ENCODE data around the gene WRAP53. TPM values are rescaled to one million over a fixed set of nuclear protein-coding genes. Genes with fewer than 3 reads are reported as not detected.

WRAP53 gene
- total RNA-seq, 1 donor from 2014 or later: 22.1 TPM

DNA sequence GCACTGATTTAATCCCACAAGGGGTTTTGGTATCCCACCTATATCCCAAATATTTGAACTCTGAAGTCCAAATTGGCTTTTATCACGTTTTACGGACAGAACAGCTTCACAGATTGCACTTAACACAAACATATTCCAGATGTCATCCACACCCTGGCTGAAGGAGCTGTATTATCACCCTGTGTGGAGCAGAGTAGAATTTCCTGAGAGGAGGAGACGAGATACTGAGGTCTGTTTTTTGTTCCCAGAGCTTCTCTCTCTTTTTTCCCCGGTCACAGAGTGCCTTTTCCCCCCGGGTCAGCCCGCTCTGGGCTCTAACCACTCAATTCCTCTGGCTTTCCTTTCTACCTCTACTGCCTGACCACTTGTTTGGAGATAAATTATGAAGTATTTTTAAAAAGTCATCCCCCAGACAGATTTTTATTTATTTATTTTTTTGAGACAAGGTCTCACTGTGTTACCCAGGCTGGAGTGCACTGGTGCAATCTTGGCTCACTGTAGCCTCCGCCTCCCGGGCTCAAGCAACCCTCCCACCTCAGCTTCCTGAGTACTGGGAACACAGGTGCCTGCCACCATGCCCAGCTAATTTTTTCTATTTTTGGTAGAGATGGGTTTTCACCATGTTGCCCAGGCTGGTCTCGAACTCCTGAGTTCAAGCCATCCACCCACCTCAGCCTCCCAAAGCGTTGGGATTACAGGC is 59.9 kb downstream of the WRAP53 start:
- no peak for DNase-seq (ENCODE audit: extremely low spot score, unreplicated experiment)
- Mint-ChIP-seq H3K27me3 (peaks cover 4% of the 10 kb centered on the region), H3K4me1 (ENCODE audit: unreplicated experiment) (peaks cover 9% of the 10 kb centered on the region), H3K36me3 (no peaks in the 10 kb centered on the region), H3K9me3 (no peaks in the 10 kb centered on the region), H3K4me3 (no peak overlapping the region), H3K27ac (no peak overlapping the region)
- TF ChIP-seq, protein P1, sequence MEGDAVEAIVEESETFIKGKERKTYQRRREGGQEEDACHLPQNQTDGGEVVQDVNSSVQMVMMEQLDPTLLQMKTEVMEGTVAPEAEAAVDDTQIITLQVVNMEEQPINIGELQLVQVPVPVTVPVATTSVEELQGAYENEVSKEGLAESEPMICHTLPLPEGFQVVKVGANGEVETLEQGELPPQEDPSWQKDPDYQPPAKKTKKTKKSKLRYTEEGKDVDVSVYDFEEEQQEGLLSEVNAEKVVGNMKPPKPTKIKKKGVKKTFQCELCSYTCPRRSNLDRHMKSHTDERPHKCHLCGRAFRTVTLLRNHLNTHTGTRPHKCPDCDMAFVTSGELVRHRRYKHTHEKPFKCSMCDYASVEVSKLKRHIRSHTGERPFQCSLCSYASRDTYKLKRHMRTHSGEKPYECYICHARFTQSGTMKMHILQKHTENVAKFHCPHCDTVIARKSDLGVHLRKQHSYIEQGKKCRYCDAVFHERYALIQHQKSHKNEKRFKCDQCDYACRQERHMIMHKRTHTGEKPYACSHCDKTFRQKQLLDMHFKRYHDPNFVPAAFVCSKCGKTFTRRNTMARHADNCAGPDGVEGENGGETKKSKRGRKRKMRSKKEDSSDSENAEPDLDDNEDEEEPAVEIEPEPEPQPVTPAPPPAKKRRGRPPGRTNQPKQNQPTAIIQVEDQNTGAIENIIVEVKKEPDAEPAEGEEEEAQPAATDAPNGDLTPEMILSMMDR (conservative IDR thresholded peaks at IDR 0.05): no peak

DNA sequence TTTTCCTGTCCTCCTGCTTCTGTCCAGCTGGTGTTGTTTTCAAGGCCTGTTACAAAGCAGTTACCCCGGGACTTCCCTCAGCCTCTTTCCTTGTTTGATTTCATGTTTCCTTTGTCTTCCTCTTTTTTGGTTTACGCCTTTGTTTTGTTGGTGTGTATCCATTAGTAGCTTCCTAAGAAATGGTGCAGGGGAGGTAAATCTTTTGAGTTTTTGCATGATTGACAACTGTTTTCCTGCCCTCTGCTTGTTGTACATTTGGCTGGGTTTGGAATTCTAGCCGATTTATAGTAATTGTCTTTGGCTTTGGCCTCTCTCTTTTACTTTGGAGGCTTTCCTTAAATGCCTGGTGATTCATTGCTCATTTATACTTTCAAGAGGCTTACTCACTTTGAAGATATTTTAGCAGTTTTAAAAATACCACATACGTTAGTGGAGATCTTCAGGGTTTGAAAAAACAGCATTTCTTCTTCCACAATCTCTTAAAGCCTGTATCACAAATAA is 62.1 kb downstream of the WRAP53 start:
- H3K36me3 Mint-ChIP-seq: no peaks in the 10 kb centered on the region
- no peak overlapping the region for H3K4me3 Mint-ChIP-seq
- peaks cover 9% of the 10 kb centered on the region for H3K4me1 Mint-ChIP-seq (ENCODE audit: unreplicated experiment)
- TF ChIP-seq, protein P1 (conservative IDR thresholded peaks at IDR 0.05): no peak
- no peak for DNase-seq (ENCODE audit: extremely low spot score, unreplicated experiment)
- no peak overlapping the region for H3K27ac Mint-ChIP-seq
- peaks cover 8% of the 10 kb centered on the region for H3K27me3 Mint-ChIP-seq
- no peaks in the 10 kb centered on the region for H3K9me3 Mint-ChIP-seq

Other genes starting within 250 kb of the WRAP53 start
- gene FGF11, start 249.0 kb upstream of the WRAP53 start, total RNA-seq (ENCODE audit: low replicate concordance): 21.8 and 76.0 TPM in 2 replicates
- 16.4 and 51.1 TPM in 2 replicates for gene CHRNB1, start 243.4 kb upstream of the WRAP53 start, total RNA-seq (ENCODE audit: low replicate concordance)
- 34.5 and 76.6 TPM in 2 replicates for gene ZBTB4, start 208.8 kb upstream of the WRAP53 start, total RNA-seq (ENCODE audit: low replicate concordance)
- gene SLC35G6, start 207.0 kb upstream of the WRAP53 start, total RNA-seq (ENCODE audit: low replicate concordance): not detected in 2 replicates
- 175 and 244 TPM in 2 replicates for gene POLR2A, start 204.1 kb upstream of the WRAP53 start, total RNA-seq (ENCODE audit: low replicate concordance)
- gene TNFSF12, start 139.4 kb upstream of the WRAP53 start, total RNA-seq (ENCODE audit: low replicate concordance): 4.3 and 11.3 TPM in 2 replicates
- 2.4 and 3.5 TPM in 2 replicates for gene TNFSF13, start 129.7 kb upstream of the WRAP53 start, total RNA-seq (ENCODE audit: low replicate concordance)
- 50.2 and 52.7 TPM in 2 replicates for gene SENP3, start 126.6 kb upstream of the WRAP53 start, total RNA-seq (ENCODE audit: low replicate concordance)
- 5.0 and 5.8 TPM in 2 replicates for gene CD68, start 108.8 kb upstream of the WRAP53 start, total RNA-seq (ENCODE audit: low replicate concordance)
- gene MPDU1, start 104.6 kb upstream of the WRAP53 start, total RNA-seq (ENCODE audit: low replicate concordance): 61.8 and 67.6 TPM in 2 replicates
- gene SOX15, start 98.4 kb upstream of the WRAP53 start, total RNA-seq (ENCODE audit: low replicate concordance): 0.77 and 4.0 TPM in 2 replicates
- gene FXR2, start 73.6 kb upstream of the WRAP53 start, total RNA-seq (ENCODE audit: low replicate concordance): 37.1 and 44.2 TPM in 2 replicates
- 94.1 and 104 TPM in 2 replicates for gene SAT2, start 60.7 kb upstream of the WRAP53 start, total RNA-seq (ENCODE audit: low replicate concordance)
- 2.0 and 3.0 TPM in 2 replicates for gene SHBG, start 58.3 kb upstream of the WRAP53 start, total RNA-seq (ENCODE audit: low replicate concordance)
- gene ATP1B2, start 37.6 kb upstream of the WRAP53 start, total RNA-seq (ENCODE audit: low replicate concordance): 1.9 and 4.8 TPM in 2 replicates
- gene TP53, start 987 bp upstream of the WRAP53 start, total RNA-seq (ENCODE audit: low replicate concordance): 80.7 and 123 TPM in 2 replicates
- gene EFNB3, start 16.7 kb downstream of the WRAP53 start, total RNA-seq (ENCODE audit: low replicate concordance): 11.4 and 79.5 TPM in 2 replicates
- 0.10 and 1.0 TPM in 2 replicates for gene DNAH2, start 29.3 kb downstream of the WRAP53 start, total RNA-seq (ENCODE audit: low replicate concordance)
- gene KDM6B, start 145.7 kb downstream of the WRAP53 start, total RNA-seq (ENCODE audit: low replicate concordance): 69.1 and 85.1 TPM in 2 replicates
- gene TMEM88, start 166.6 kb downstream of the WRAP53 start, total RNA-seq (ENCODE audit: low replicate concordance): 4.5 and 10.2 TPM in 2 replicates
- gene NAA38, start 169.1 kb downstream of the WRAP53 start, total RNA-seq (ENCODE audit: low replicate concordance): 43.6 and 64.9 TPM in 2 replicates
- gene CYB5D1, start 169.5 kb downstream of the WRAP53 start, total RNA-seq (ENCODE audit: low replicate concordance): 16.6 and 17.9 TPM in 2 replicates
- gene CHD3, start 200.3 kb downstream of the WRAP53 start, total RNA-seq (ENCODE audit: low replicate concordance): 170 and 172 TPM in 2 replicates
- gene RNF227, start 227.8 kb downstream of the WRAP53 start, total RNA-seq (ENCODE audit: low replicate concordance): 3.3 and 3.8 TPM in 2 replicates
- gene KCNAB3, start 241.4 kb downstream of the WRAP53 start, total RNA-seq (ENCODE audit: low replicate concordance): 2.8 and 9.9 TPM in 2 replicates
- gene TRAPPC1, start 243.5 kb downstream of the WRAP53 start, total RNA-seq (ENCODE audit: low replicate concordance): 145 and 150 TPM in 2 replicates
- 23.3 and 42.6 TPM in 2 replicates for gene CNTROB, start 243.7 kb downstream of the WRAP53 start, total RNA-seq (ENCODE audit: low replicate concordance)